ENCODE data around the gene MASP1. TPM values are rescaled to one million over a fixed set of nuclear protein-coding genes. Genes with fewer than 3 reads are reported as not detected.

Gene MASP1
- total and polyA plus RNA-seq, 2 donors (not counting 1 experiment from before 2014, with no cell fraction given) = not detected

DNA sequence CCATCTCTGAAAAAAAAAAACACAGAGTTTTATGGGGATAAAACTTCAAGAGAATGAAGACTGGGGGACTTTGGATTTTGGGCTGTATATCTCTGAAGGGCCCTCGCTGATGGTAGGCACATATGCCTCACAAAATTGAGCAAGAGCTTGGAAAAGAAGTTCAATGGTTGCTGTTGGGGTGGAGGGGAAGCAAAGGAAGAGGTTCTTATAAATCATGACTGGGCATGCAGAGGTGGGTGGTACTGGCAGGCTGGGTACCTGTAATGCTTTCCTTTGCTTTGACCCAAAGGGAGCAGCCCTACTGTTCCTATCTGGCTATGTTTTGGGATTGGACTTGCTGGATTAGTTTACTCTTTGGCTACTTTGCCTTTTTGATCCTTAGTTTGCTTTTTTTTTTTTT is 100.3 kb downstream of the MASP1 start:
- intact Hi-C loops (cut with micrococcal nuclease) = no loop called here

DNA sequence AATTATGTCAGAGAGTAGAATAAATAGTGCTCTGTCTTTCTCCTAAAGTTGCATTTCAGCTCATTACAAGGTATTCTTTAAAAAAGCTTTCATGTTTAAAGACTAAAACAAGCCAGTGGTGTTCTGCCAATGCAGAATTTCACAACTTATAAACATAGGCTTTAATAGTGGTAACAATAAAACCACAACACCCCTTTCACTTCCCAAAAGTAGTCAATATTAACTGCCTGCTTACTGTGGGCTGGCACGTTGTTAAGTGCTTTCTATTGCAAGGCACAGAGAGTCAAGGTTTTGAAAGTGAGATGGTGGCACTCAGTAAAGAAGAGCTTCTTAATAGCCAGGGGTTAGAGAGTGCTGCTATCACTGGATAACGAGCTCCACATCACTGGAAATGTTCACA is 102.6 kb downstream of the MASP1 start:
- CTCF ChIA-PET = no interaction called here
- no peaks in the 10 kb centered on the region for H3K79me2 ChIP-seq (ENCODE audit: control insufficient read depth, insufficient read depth, low read length)
- no peaks in the 10 kb centered on the region for H4K20me1 ChIP-seq (ENCODE audit: control insufficient read depth, insufficient read depth, low read length, poor library complexity, severe bottlenecking)
- Mint-ChIP-seq H3K9me3 (ENCODE audit: insufficient read depth) (no peaks in the 10 kb centered on the region), H3K27ac (no peak overlapping the region), H3K27me3 (peaks cover 74% of the 10 kb centered on the region), H3K4me3 (no peak overlapping the region), H3K4me1 (peaks cover 8% of the 10 kb centered on the region)
- DNase-seq (peak; percentile 55), ATAC-seq (ENCODE audit: low read depth) (peak; percentile 54)
- TF ChIP-seq, protein P1, sequence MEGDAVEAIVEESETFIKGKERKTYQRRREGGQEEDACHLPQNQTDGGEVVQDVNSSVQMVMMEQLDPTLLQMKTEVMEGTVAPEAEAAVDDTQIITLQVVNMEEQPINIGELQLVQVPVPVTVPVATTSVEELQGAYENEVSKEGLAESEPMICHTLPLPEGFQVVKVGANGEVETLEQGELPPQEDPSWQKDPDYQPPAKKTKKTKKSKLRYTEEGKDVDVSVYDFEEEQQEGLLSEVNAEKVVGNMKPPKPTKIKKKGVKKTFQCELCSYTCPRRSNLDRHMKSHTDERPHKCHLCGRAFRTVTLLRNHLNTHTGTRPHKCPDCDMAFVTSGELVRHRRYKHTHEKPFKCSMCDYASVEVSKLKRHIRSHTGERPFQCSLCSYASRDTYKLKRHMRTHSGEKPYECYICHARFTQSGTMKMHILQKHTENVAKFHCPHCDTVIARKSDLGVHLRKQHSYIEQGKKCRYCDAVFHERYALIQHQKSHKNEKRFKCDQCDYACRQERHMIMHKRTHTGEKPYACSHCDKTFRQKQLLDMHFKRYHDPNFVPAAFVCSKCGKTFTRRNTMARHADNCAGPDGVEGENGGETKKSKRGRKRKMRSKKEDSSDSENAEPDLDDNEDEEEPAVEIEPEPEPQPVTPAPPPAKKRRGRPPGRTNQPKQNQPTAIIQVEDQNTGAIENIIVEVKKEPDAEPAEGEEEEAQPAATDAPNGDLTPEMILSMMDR (IDR thresholded peaks at IDR 0.05) = no peak
- no peak for TF ChIP-seq EZH2 (IDR thresholded peaks at IDR 0.05; ENCODE audit: borderline replicate concordance, insufficient read depth, low read depth, low read length, poor library complexity, severe bottlenecking)
- H3K4me1 ChIP-seq (ENCODE audit: control insufficient read depth in 2 of 2, insufficient read depth in 2 of 2, low read length in 2 of 2) = peaks cover 4 to 12% of the 10 kb centered on the region in 2 donors
- H3K9me3 ChIP-seq (ENCODE audit: control extremely low read depth in 1 of 3, control insufficient read depth in 2 of 3, insufficient read depth in 1 of 3, low read length in 2 of 3) = peaks cover 0 to 4% (median 0%) of the 10 kb centered on the region in 3 donors
- intact Hi-C loops (cut with micrococcal nuclease) = no loop called here
- H3K27ac ChIP-seq (ENCODE audit: low read length in 2 of 2) = no peak overlapping the region
- H2AFZ ChIP-seq (ENCODE audit: insufficient read depth, low read depth, low read length, poor library complexity, severe bottlenecking) = no peak overlapping the region
- peaks cover 0 to 66% (median 36%) of the 10 kb centered on the region in 4 experiments for H3K27me3 ChIP-seq (replicated peaks in 1 of 4; ENCODE audit: control extremely low read depth in 1 of 4, control insufficient read depth in 3 of 4, insufficient read depth in 4 of 4, low read length in 3 of 4)
- no CpG with 5 or more reads among the region's 2 CpGs for WGBS (ENCODE audit: insufficient coverage)
- no peak overlapping the region for H3K4me3 ChIP-seq (ENCODE audit: control extremely low read depth in 1 of 5, extremely low read depth in 1 of 5, insufficient read depth in 1 of 5, low read depth in 2 of 5, low read length in 4 of 5)
- no peaks in the 10 kb centered on the region for H3K36me3 ChIP-seq (replicated peaks in 1 of 2; ENCODE audit: control extremely low read depth in 1 of 2, control insufficient read depth in 1 of 2, extremely low read depth in 1 of 2, insufficient read depth in 2 of 2, low read length in 1 of 2)
- POLR2A ChIA-PET = no interaction called here
- no peak overlapping the region for H3K9ac ChIP-seq (ENCODE audit: low read length)
- H3K4me2 ChIP-seq (replicated peaks; ENCODE audit: low read depth, low read length, poor library complexity, severe bottlenecking) = no peak overlapping the region

More for the DNA sequence above, 100.3 kb downstream of the MASP1 start:
- Mint-ChIP-seq H3K27ac (no peak overlapping the region), H3K27me3 (peaks cover 75% of the 10 kb centered on the region), H3K4me3 (no peak overlapping the region), H3K9me3 (ENCODE audit: insufficient read depth) (no peaks in the 10 kb centered on the region), H3K4me1 (peaks cover 8% of the 10 kb centered on the region)
- Histone ChIP-seq H3K4me3 (ENCODE audit: control extremely low read depth in 1 of 5, extremely low read depth in 1 of 5, insufficient read depth in 1 of 5, low read depth in 2 of 5, low read length in 4 of 5) (no peak overlapping the region), H3K4me2 (replicated peaks; ENCODE audit: low read depth, low read length, poor library complexity, severe bottlenecking) (no peak overlapping the region), H4K20me1 (ENCODE audit: control insufficient read depth, insufficient read depth, low read length, poor library complexity, severe bottlenecking) (no peaks in the 10 kb centered on the region), H3K9me3 (ENCODE audit: control extremely low read depth in 1 of 3, control insufficient read depth in 2 of 3, insufficient read depth in 1 of 3, low read length in 2 of 3) (peaks cover 0 to 4% (median 0%) of the 10 kb centered on the region in 3 donors), H3K79me2 (ENCODE audit: control insufficient read depth, insufficient read depth, low read length) (no peaks in the 10 kb centered on the region), H3K4me1 (ENCODE audit: control insufficient read depth in 2 of 2, insufficient read depth in 2 of 2, low read length in 2 of 2) (peaks cover 4 to 12% of the 10 kb centered on the region in 2 donors), H3K9ac (ENCODE audit: low read length) (no peak overlapping the region), H3K27me3 (replicated peaks in 1 of 4; ENCODE audit: control extremely low read depth in 1 of 4, control insufficient read depth in 3 of 4, insufficient read depth in 4 of 4, low read length in 3 of 4) (peaks cover 0 to 71% (median 34%) of the 10 kb centered on the region in 4 experiments), H2AFZ (ENCODE audit: insufficient read depth, low read depth, low read length, poor library complexity, severe bottlenecking) (no peak overlapping the region), H3K27ac (ENCODE audit: low read length in 2 of 2) (no peak overlapping the region), H3K36me3 (replicated peaks in 1 of 2; ENCODE audit: control extremely low read depth in 1 of 2, control insufficient read depth in 1 of 2, extremely low read depth in 1 of 2, insufficient read depth in 2 of 2, low read length in 1 of 2) (no peaks in the 10 kb centered on the region)
- TF ChIP-seq EZH2 (IDR thresholded peaks at IDR 0.05; ENCODE audit: borderline replicate concordance, insufficient read depth, low read depth, low read length, poor library complexity, severe bottlenecking) = no peak
- TF ChIP-seq, protein P1 (IDR thresholded peaks at IDR 0.05) = no peak
- WGBS (ENCODE audit: insufficient coverage) = 88% methylated on average over 1 of the region's 1 CpG
- ChIA-PET CTCF (no interaction called here), POLR2A (interaction anchor here (0.7 kb wide), 1 partner anchor 1722 kb away, joined by 3 read pairs; no protein-coding TSS in a partner anchor)
- no peak for ATAC-seq (ENCODE audit: low read depth)
- no peak for DNase-seq

Measured in B cell (primary cell).